Naive B cell (primary cell): ENCODE results near the gene OR2C1. TPM values are rescaled to one million over a fixed set of nuclear protein-coding genes. Genes with fewer than 3 reads are reported as not detected.
A peak's percentile ranks its signal among the peaks of the same experiment; 100 is the strongest.

Experiments
- ATAC-seq, 2 donors: fragments of 150-1000 bp; cut with Tn5 transposase; 2 replicates each; pipeline ENCODE4 v1.10.0; 2021; ENCODE audit warnings: low read depth in 2 of 2, mild to moderate bottlenecking in 2 of 2, moderate library complexity in 2 of 2
- DNase-seq: peaks from one replicate; pipeline ENCODE4 v3.0.0; 2022
- H3K27ac Mint-ChIP-seq, 6 donors: one replicate each; pipeline ENCODE4 v1.8.0; 2020 to 2022; ENCODE audit warnings: mild to moderate bottlenecking in 6 of 6, mixed read lengths in 6 of 6, moderate library complexity in 5 of 6, inconsistent platforms in 2 of 6
- H3K27me3 Mint-ChIP-seq, 3 donors: one replicate each; pipeline ENCODE4 v1.8.0; 2021 to 2022; ENCODE audit warnings: mixed read lengths in 3 of 3, mild to moderate bottlenecking in 1 of 3
- H3K36me3 Mint-ChIP-seq, 2 donors: one replicate each; pipeline ENCODE4 v1.8.0; 2020 to 2022; ENCODE audit warnings: mixed read lengths in 2 of 2, inconsistent platforms in 1 of 2, mild to moderate bottlenecking in 1 of 2
- H3K4me1 Mint-ChIP-seq, 3 donors: one replicate each; pipeline ENCODE4 v1.8.0; 2020 to 2022; ENCODE audit warnings: mixed read lengths in 3 of 3, inconsistent platforms in 1 of 3, mild to moderate bottlenecking in 1 of 3, moderate library complexity in 1 of 3
- H3K4me3 Mint-ChIP-seq, 8 donors: one replicate each; pipeline ENCODE4 v1.8.0; 2020 to 2022; ENCODE audit warnings: mild to moderate bottlenecking in 8 of 8, mixed read lengths in 8 of 8, moderate library complexity in 8 of 8, inconsistent platforms in 2 of 8
- H3K9me3 Mint-ChIP-seq, 7 donors: one replicate each; pipeline ENCODE4 v1.8.0; 2020 to 2022; ENCODE audit warnings: mixed read lengths in 7 of 7, mild to moderate bottlenecking in 5 of 7, inconsistent platforms in 2 of 7, moderate library complexity in 1 of 7
- polyA plus RNA-seq, 6 donors: library from polyadenylated mRNA; unstranded; fragments of 300-500 nt; fragmentation: Illumina TruSeq; gene quantifications; one replicate each; pipeline ENCODE4 v1.2.3, GENCODE V29; 2021; ENCODE audit warnings: low read depth in 6 of 6

Gene OR2C1
- polyA plus RNA-seq, 6 donors from 2014 or later, result 0.20 to 1.9 (median 1.0) TPM; not detected in 1

- Mint-ChIP-seq H3K4me1 (peaks cover 0 to 4% (median 0%) of the 10 kb centered on the region in 3 donors), H3K36me3 (peaks cover 34 to 40% of the 10 kb centered on the region in 2 donors), H3K27me3 (peaks cover 5 to 40% (median 31%) of the 10 kb centered on the region in 3 donors), H3K4me3 (no peak overlapping the region), H3K9me3 (peaks cover 9 to 60% (median 22%) of the 10 kb centered on the region in 7 donors), H3K27ac (no peak overlapping the region)
- DNase-seq (no peak), ATAC-seq (no peak)
These were observed 3.2 kb downstream of the OR2C1 start for GRCh38 chr16:3358871-3359270.

DNA sequence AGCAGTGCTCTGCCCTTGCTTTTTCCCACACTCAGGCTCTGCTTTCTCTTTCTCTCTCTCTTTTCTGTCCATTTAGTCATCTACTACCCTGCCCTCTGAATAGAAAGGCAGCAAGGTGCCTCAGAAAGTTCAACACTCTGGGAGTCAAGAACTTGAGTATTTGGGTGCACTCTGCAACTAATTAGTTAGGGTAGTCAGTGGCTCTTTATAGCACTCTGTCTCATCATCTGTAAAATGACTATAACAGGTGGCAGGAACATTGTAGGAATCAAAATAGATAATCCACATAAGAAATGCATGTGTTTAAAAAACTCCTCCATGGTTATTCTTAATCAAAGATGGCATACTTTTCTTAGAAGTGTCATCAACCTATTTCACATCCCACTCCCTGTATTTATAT lies 7.2 kb downstream of the OR2C1 start:
- Mint-ChIP-seq H3K4me1 (peaks cover 0 to 24% (median 13%) of the 10 kb centered on the region in 3 donors), H3K36me3 (peaks cover 17 to 28% of the 10 kb centered on the region in 2 donors), H3K9me3 (peaks cover 4 to 72% (median 44%) of the 10 kb centered on the region in 7 donors), H3K4me3 (peak overlapping the region in 1 of 8 donors; percentile 61), H3K27me3 (peaks cover 5 to 38% (median 32%) of the 10 kb centered on the region in 3 donors), H3K27ac (no peak overlapping the region)
- ATAC-seq (no peak), DNase-seq (no peak)

DNA sequence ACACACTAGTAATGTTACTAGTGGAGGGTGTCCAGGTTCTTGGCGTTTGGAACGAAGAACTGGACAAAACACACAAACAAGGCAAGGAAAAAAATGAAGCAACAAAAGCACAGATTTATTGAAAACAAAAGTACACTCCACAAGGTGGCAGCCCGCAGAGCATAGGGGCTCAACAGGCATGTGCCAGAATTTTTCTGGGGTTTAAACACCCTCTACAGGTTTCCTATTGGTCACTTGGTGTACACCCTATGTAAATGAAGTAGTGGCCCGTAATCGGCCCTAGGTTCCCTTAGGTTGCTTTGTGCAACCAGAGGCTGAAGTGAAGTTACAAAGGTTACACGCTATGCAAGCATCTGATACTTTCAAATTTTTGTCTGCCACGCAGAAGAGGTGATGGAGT lies 8.1 kb downstream of the OR2C1 start:
- peaks cover 4 to 71% (median 44%) of the 10 kb centered on the region in 7 donors for H3K9me3 Mint-ChIP-seq
- H3K27ac Mint-ChIP-seq, result no peak overlapping the region
- H3K4me1 Mint-ChIP-seq, result peaks cover 0 to 24% (median 13%) of the 10 kb centered on the region in 3 donors
- DNase-seq (no peak), ATAC-seq (no peak)
- peaks cover 5 to 38% (median 32%) of the 10 kb centered on the region in 3 donors for H3K27me3 Mint-ChIP-seq
- peak overlapping the region in 3 of 8 donors; percentile 10 to 62 (median 28) for H3K4me3 Mint-ChIP-seq
- peaks cover 17 to 28% of the 10 kb centered on the region in 2 donors for H3K36me3 Mint-ChIP-seq

DNA sequence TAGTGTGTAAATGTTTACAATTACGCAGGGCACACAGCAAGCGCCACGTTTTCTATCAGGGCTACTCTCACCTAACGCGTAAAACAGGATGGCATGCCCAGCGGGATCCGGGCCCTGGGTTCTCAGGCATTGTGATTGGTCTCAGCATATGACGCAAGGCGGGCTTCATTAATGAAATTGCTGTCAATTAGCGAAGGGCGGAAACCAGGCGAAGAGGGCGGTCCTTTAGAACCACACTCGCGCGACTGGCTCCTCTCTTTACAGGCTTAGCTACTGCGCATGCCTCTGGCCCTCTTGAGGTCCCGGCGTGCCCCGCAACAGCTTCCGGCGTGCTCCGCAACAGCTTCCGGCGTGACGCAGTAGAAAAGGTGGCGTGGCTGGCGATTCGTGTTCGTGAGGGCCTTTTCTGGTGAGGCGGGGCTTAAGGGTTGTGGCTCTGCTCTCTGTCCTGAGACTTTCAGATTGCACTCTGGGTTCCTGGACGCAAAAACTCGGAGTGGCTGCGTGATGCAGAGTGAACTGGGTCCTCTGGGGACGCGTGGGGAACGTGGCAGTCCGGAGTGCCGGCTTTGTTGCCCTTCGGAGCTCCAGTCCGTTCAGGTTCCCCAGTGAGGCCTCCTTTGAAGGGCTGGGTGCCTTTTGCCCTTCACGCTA lies 9.2 kb downstream of the OR2C1 start:
- H3K27me3 Mint-ChIP-seq, result peaks cover 4 to 37% (median 28%) of the 10 kb centered on the region in 3 donors
- peak; percentile 90 to 92 for ATAC-seq
- H3K4me3 Mint-ChIP-seq, result peak overlapping the region; percentile 80 to 96 (median 88)
- peak; percentile 83 for DNase-seq
- H3K4me1 Mint-ChIP-seq, result peaks cover 0 to 24% (median 13%) of the 10 kb centered on the region in 3 donors
- peak overlapping the region; percentile 86 to 97 (median 90) for H3K27ac Mint-ChIP-seq
- peaks cover 17 to 24% of the 10 kb centered on the region in 2 donors for H3K36me3 Mint-ChIP-seq
- H3K9me3 Mint-ChIP-seq, result peaks cover 4 to 62% (median 40%) of the 10 kb centered on the region in 7 donors

- peaks cover 8 to 16% of the 10 kb centered on the region in 2 donors for H3K36me3 Mint-ChIP-seq
- no peak for DNase-seq
- no peak for ATAC-seq
- peaks cover 0 to 7% (median 0%) of the 10 kb centered on the region in 3 donors for H3K27me3 Mint-ChIP-seq
- H3K27ac Mint-ChIP-seq, result no peak overlapping the region
- H3K4me1 Mint-ChIP-seq, result peaks cover 0 to 22% (median 13%) of the 10 kb centered on the region in 3 donors
- peaks cover 2 to 35% (median 28%) of the 10 kb centered on the region in 7 donors for H3K9me3 Mint-ChIP-seq
- H3K4me3 Mint-ChIP-seq, result peak overlapping the region in 1 of 8 donors; percentile 15
These were observed 13.4 kb downstream of the OR2C1 start for GRCh38 chr16:3369073-3369472.

DNA sequence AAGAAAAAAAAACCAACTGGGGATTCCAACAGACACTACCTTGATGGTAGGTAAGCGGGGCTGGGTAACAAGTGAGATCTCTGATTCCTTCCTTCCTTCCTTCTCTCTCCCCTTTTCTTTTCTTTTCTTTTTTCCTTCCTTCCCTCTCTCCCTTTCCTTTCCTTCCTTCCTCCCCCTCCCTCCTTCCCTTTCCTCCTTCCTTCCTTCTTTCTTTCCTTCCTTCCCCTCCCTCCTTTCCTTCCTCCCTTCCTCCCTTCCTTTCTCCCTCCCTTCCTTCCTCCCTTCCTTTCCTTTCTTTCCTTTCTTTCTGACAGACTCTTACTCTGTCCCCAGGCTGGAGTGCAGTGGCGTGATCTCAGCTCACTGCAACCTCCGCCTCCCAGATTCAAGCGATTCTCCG lies 20.0 kb downstream of the OR2C1 start:
- Mint-ChIP-seq H3K27me3 (no peaks in the 10 kb centered on the region), H3K4me1 (no peaks in the 10 kb centered on the region), H3K4me3 (no peak overlapping the region), H3K9me3 (peaks cover 17 to 70% (median 50%) of the 10 kb centered on the region in 7 donors), H3K36me3 (peaks cover 44 to 54% of the 10 kb centered on the region in 2 donors), H3K27ac (no peak overlapping the region)
- ATAC-seq, result no peak
- DNase-seq, result no peak

DNA sequence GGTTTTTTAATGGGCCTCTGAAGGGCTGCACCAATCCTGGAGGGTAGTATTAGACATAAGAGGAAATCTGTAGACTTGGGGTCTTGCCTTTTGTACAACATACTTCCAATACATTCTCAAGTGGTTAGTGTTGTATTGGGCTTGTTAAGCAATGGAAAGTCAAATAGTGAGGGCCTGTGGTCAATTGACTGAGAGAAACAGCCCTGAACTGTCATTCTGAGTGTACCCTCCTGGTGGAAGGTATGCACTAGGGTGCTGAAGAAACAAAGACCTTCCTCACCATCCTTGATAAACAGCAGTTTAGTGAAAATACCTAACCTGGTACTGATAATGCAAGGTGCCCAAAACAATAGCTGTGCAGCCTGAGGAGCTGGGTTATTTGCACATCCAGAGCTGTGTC lies 22.2 kb downstream of the OR2C1 start:
- no peak for ATAC-seq
- no peak for DNase-seq
- peaks cover 24 to 93% (median 73%) of the 10 kb centered on the region in 7 donors for H3K9me3 Mint-ChIP-seq
- no peaks in the 10 kb centered on the region for H3K27me3 Mint-ChIP-seq
- no peaks in the 10 kb centered on the region for H3K4me1 Mint-ChIP-seq
- H3K4me3 Mint-ChIP-seq, result no peak overlapping the region
- peaks cover 64 to 73% of the 10 kb centered on the region in 2 donors for H3K36me3 Mint-ChIP-seq
- no peak overlapping the region for H3K27ac Mint-ChIP-seq

- Mint-ChIP-seq H3K27ac (no peak overlapping the region), H3K4me1 (peaks cover under 1 to 4% (median 3%) of the 10 kb centered on the region in 3 donors), H3K36me3 (peaks cover 75 to 80% of the 10 kb centered on the region in 2 donors), H3K9me3 (peaks cover 21 to 90% (median 86%) of the 10 kb centered on the region in 7 donors), H3K27me3 (no peaks in the 10 kb centered on the region), H3K4me3 (peak overlapping the region in 1 of 8 donors; percentile 25)
- ATAC-seq, result no peak
- no peak for DNase-seq
These were observed 27.4 kb downstream of the OR2C1 start for GRCh38 chr16:3383045-3383448.

GRCh38 chr16:3388325-3388724 lies 32.6 kb downstream of the OR2C1 start:
- peaks cover 25 to 64% (median 49%) of the 10 kb centered on the region in 7 donors for H3K9me3 Mint-ChIP-seq
- peak overlapping the region in 1 of 8 donors; percentile 21 for H3K4me3 Mint-ChIP-seq

DNA sequence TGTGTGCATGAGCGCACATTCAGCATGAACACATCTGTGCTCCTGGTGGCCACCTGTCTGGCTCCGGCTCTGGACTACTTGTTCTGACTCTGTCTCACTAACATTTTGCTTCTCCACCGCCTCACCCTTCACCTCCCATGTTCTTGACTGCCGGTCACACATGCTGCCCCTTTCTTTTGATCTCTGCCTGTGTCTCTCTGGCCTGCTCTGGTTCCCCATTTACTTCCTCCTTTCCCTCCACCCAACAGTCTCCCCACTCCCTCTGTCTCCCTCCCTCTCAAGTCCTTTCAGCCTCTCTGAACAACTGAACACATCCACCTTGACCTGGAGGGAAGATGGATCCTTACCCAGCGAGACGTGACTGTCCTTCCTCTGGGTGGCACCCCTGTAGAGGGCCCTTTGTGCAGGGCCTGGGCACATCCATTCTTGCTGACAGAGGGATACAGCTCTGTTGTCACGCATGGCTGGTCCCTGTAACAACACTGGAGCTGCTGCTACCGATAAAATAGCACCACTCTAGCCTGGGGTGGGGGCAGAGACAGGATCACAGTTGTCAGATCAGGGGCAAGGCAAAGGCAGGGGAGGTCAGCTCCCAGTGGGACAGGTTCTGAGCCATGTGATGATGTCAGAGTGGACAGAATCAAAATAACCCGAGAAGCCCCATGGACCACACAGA lies 34.1 kb downstream of the OR2C1 start:
- no peaks in the 10 kb centered on the region for H3K27me3 Mint-ChIP-seq
- H3K9me3 Mint-ChIP-seq, result peaks cover 13 to 52% (median 39%) of the 10 kb centered on the region in 7 donors
- H3K4me3 Mint-ChIP-seq, result peak overlapping the region in 1 of 8 donors; percentile 81
- H3K36me3 Mint-ChIP-seq, result peaks cover 54 to 64% of the 10 kb centered on the region in 2 donors
- peaks cover 12 to 22% (median 20%) of the 10 kb centered on the region in 3 donors for H3K4me1 Mint-ChIP-seq
- no peak for DNase-seq
- ATAC-seq, result no peak
- peak overlapping the region in 1 of 6 donors; percentile 57 for H3K27ac Mint-ChIP-seq

More at GRCh38 chr16:3388325-3388724, 32.6 kb downstream of the OR2C1 start:
- no peaks in the 10 kb centered on the region for H3K27me3 Mint-ChIP-seq
- ATAC-seq, result no peak
- H3K27ac Mint-ChIP-seq, result peak overlapping the region in 1 of 6 donors; percentile 33
- peaks cover 54 to 64% of the 10 kb centered on the region in 2 donors for H3K36me3 Mint-ChIP-seq
- DNase-seq, result no peak
- peaks cover 8 to 16% (median 13%) of the 10 kb centered on the region in 3 donors for H3K4me1 Mint-ChIP-seq

- H3K4me1 Mint-ChIP-seq, result peaks cover 40 to 62% (median 44%) of the 10 kb centered on the region in 3 donors
- H3K9me3 Mint-ChIP-seq, result peaks cover 0 to 17% (median 7%) of the 10 kb centered on the region in 7 donors
- peaks cover 36 to 42% of the 10 kb centered on the region in 2 donors for H3K36me3 Mint-ChIP-seq
- DNase-seq (no peak), ATAC-seq (peak in 1 of 2 donors; percentile 31)
- no peaks in the 10 kb centered on the region for H3K27me3 Mint-ChIP-seq
- peak overlapping the region; percentile 87 to 98 (median 94) for H3K4me3 Mint-ChIP-seq
- peak overlapping the region; percentile 56 to 95 (median 86) for H3K27ac Mint-ChIP-seq
These were observed 44.7 kb downstream of the OR2C1 start for GRCh38 chr16:3400446-3400778.

DNA sequence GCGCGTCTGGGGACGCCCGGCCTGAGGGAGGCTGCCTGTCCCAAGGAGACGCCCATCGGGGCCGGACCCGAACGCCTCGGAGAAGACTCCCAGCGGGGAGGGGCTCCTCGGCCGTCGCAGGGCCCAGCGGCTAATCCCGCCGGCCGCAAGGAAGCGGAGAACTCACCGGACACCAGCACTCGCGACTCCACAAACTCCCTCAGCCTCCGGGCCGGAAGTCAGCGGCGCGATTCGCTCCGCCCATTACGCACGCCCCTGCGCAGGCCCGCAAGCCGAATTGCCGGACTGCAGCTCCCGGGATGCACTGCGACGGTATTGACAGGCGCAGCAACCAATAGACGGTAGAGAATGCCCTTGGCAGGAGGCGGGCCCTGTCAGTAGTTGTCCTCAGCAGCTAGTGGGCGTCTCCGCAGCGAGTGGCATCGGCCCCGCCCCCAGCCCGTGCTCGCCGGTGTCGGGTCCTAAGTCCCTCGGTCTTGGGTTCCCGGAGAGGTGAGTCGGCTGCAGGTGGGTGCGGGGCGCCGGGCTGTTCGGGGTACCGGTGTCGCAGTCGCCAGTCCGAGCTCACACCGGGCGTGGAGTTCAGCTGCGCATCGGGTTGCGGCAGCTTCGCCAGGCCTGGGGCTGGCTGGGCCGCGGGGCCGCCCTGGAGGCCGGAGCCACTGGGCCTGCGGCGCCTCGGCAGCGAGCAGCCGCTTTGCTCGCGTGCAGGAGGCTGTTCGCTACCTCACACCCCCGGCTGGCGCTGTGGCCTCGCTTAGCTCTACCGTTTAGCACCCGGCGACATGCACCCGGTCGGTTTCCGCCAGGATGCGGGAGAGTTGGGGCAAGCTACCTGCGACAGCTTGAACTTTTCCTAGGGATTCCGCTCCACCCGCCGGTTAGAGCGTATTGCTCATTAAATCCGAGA lies 45.3 kb downstream of the OR2C1 start, which contains the start of the genes ZNF174 and ZSCAN32:
Gene ZNF174 (plus strand): TSS at position 437 of the 910 bp plus-strand sequence. CDS start 790 bp downstream, outside the sequence.
Gene ZSCAN32 (minus strand): TSS at position 226 of the 910 bp plus-strand sequence. CDS start 3,447 bp downstream, outside the sequence.
- peaks cover 38 to 57% (median 39%) of the 10 kb centered on the region in 3 donors for H3K4me1 Mint-ChIP-seq

More for the DNA sequence above, 45.3 kb downstream of the OR2C1 start, which contains the start of the genes ZNF174 and ZSCAN32:
- peak within 1 kb of the TSS; percentile 80 to 95 (median 90) for H3K27ac Mint-ChIP-seq
- ATAC-seq, result peak; percentile 96
- peak; percentile 98 for DNase-seq
- H3K9me3 Mint-ChIP-seq, result peaks cover 1 to 21% (median 6%) of the 10 kb centered on the region in 7 donors
- H3K27me3 Mint-ChIP-seq, result no peaks in the 10 kb centered on the region
- H3K4me3 Mint-ChIP-seq, result peak within 1 kb of the TSS; percentile 87 to 98 (median 94)
- peaks cover 38 to 42% of the 10 kb centered on the region in 2 donors for H3K36me3 Mint-ChIP-seq
